GM19468 (cell line): ENCODE data around the gene UGCG.
"Not testable (repeated sequence)": the region's sequence is repeated elsewhere in the genome, so short reads cannot be mapped to it uniquely, and the experiment has no call there.

ENCODE experiments used
- ATAC-seq: cut with Tn5 transposase; IDR thresholded peaks from one replicate; pipeline ENCODE4 v1.9.1; 2021; ENCODE audit warnings: mild to moderate bottlenecking, moderate library complexity, moderate number of reproducible peaks; ENCODE audit not compliant: unreplicated experiment; ENCODE audit errors: extremely low read depth

The UGCG gene

DNA sequence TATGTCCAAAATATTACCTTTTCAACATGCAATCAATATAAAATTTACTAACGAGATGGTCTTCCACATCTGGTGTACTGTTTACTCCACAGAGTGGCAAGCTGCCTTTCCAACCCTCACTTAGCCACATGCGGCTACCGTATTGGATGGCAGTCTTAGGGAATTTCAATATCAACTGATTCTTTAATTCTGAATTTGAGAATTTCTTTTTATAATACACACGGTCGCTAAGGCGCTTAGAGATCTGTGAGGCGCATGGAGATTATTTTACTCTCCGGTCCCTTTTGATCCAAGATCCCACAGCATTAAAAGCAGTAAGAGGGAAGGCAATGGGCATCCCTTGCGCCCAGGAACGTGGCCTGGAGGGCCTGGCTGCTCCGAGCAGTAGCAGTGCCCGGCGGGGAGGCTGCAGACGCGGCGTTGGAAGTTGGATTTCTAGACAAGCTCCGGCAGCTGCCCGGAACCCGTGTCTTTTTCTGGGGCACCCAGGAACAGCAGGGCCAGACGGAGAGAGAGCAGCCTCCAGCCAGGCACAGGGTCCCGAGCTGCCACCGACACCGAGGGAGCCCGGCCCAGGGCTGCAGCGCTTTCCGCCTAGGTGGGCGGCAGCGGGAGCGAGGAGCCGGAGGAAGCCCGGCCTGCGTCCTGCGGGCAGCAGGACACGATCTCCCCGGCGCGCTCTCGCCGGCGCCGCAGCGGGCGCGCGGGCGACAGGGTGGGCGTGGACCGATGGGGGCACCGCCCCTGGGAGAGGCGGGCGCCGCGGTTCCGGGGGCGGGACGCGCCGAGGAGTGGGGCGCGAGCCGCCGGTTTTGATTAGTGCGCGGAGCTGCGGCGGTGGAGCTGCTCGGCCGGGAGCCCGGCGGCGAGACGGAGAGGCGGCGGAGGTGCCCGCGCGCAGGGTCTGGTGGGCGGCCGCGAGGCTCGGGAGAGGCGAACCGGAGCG, at the start of gene UGCG:
UGCG (plus strand) TSS at position 819 of the 946 bp plus-strand sequence. CDS start 402 bp downstream, outside the sequence.
- peak; percentile 63 for ATAC-seq

GRCh38 chr9:111851553-111851952, 45.1 kb upstream of the UGCG start:
- ATAC-seq: no peak

GRCh38 chr9:111852291-111852690, 44.3 kb upstream of the UGCG start:
- ATAC-seq: no peak

- ATAC-seq: no peak
Observed at GRCh38 chr9:111853450-111853827, 43.2 kb upstream of the UGCG start.

DNA sequence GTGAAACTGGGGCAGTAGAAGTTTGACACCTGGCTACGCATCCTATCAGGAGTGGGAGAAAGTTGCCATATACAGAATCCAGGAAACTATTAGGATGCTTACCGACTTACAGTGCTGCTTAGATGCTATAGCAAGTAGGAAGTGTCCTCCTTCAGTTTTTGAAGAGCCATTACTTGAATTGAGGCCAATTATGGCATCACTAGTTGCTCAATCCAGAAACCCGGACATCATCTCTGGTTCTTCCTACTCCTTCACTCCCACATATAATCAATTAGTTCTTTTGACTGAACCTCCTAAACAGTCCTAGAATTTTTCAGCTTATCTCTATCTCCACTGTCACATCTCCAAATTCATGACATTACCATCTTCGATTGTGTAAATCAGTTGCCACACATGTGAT, 41.8 kb upstream of the UGCG start:
- no peak for ATAC-seq

GRCh38 chr9:111857555-111858211, 38.9 kb upstream of the UGCG start:
- no peak for ATAC-seq

DNA sequence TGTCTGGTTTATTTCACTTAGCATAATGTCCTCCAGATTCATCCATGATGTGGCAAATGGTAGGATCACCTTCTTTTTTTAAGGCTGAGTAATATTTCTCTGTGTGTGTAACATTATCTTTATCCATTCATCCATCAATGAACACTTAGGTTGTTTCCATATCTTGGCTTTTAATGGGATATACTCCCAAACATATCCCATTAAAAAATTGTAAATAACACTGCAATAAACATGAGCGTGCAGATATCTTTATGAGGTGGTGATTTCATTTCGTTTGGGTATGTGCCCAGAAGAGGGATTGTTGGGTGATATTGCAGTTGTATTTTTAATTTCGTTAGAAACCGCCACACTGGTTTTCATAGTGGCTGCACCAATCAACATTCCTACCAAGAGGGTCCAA, 36.2 kb upstream of the UGCG start:
- no peak for ATAC-seq

DNA sequence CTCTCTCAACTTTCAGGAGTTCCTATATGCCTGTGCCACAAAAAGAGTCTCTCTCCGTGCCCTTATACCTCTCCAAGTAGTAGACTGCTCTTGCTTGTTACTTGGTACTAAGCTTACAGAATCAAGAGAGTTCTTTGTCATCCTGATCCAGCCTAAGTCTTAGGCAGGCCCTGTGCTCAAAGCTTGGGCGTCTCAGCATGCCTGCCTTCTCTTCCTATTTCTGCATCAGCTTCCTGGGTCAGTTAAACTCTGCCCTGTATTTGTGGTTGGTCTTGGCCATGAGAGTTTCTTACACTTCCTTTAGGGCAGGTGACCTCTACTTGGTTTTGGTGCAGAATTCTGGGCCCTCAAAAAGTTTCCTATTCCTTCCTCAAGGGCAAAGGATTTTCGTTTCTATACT, 33.0 kb upstream of the UGCG start:
- no peak for ATAC-seq

GRCh38 chr9:111866976-111867375, 29.6 kb upstream of the UGCG start:
- ATAC-seq: no peak

DNA sequence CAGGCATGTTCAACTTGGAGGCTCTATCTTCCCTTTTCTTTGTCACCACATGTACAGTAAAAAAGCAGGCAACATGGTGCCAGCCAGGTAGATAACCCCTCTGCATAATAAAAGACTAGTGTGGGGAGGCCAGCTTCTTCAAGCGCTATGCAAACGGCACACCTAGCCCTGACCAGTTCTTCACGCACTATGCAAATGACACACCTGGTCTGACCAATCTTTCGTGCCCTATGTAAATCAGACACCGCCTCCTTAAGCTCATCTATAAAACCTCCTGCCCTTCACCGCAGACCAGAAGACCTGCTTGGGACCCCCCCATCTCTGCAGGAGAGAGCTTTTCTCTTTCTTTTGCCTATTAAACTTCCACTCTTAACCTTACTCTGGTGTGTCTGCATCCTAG, 28.1 kb upstream of the UGCG start:
- no peak for ATAC-seq

- no peak for ATAC-seq
Observed at GRCh38 chr9:111870774-111871498, 25.7 kb upstream of the UGCG start.

GRCh38 chr9:111871499-111871855, 25.1 kb upstream of the UGCG start:
- ATAC-seq: no peak

- no peak for ATAC-seq
Observed at GRCh38 chr9:111872886-111873285, 23.7 kb upstream of the UGCG start.

- no peak for ATAC-seq
Observed at GRCh38 chr9:111873901-111874300, 22.7 kb upstream of the UGCG start.

- no peak for ATAC-seq
Observed at GRCh38 chr9:111874500-111874899, 22.1 kb upstream of the UGCG start.

- ATAC-seq: not testable (repeated sequence)
Observed at GRCh38 chr9:111875291-111875690, 21.3 kb upstream of the UGCG start.

GRCh38 chr9:111875691-111876090, 20.9 kb upstream of the UGCG start:
- not testable (repeated sequence) for ATAC-seq

- no peak for ATAC-seq
Observed at GRCh38 chr9:111876179-111876578, 20.4 kb upstream of the UGCG start.

- ATAC-seq: no peak
Observed at GRCh38 chr9:111877420-111877819, 19.2 kb upstream of the UGCG start.

- ATAC-seq: no peak
Observed at GRCh38 chr9:111878946-111879345, 17.7 kb upstream of the UGCG start.
